Loucy (cell line): ENCODE results near the gene TBATA.

ENCODE experiments used
- H2AFZ ChIP-seq: fragments of 200-600 bp; sonication (generic); 2 replicates; pipeline ENCODE4 v1.6.0; 2016; ENCODE audit warnings: antibody characterized with exemption, mild to moderate bottlenecking, low read length, moderate library complexity
- H3F3A ChIP-seq: fragments of 200-600 bp; 2 replicates; pipeline ENCODE4 v1.6.0; 2016; ENCODE audit warnings: antibody characterized with exemption, low read depth, mild to moderate bottlenecking
- H3K27me3 ChIP-seq: fragments of 200-600 bp; sonication (generic); 2 replicates; pipeline ENCODE4 v1.6.1; 2014; ENCODE audit warnings: low read length, mild to moderate bottlenecking; ENCODE audit not compliant: insufficient read depth, poor library complexity, severe bottlenecking
- H3K36me3 ChIP-seq: fragments of 200-600 bp; sonication (generic); 2 replicates; pipeline ENCODE4 v1.6.1; 2016; ENCODE audit warnings: low read length; ENCODE audit not compliant: insufficient read depth
- H3K4me1 ChIP-seq: fragments of 200-600 bp; sonication (generic); 2 replicates; pipeline ENCODE4 v1.5.1; 2014; ENCODE audit warnings: low read length, mild to moderate bottlenecking; ENCODE audit not compliant: insufficient read depth, poor library complexity, severe bottlenecking
- H3K4me2 ChIP-seq: fragments of 200-600 bp; sonication (generic); 2 replicates; pipeline ENCODE4 v1.6.0; 2014; ENCODE audit warnings: antibody characterized with exemption, low read length, low read depth, mild to moderate bottlenecking; ENCODE audit not compliant: poor library complexity, severe bottlenecking
- H3K4me3 ChIP-seq: fragments of 200-600 bp; sonication (generic); 2 replicates; pipeline ENCODE4 v1.5.1; 2014; ENCODE audit warnings: low read length, mild to moderate bottlenecking, mixed read lengths; ENCODE audit not compliant: poor library complexity, severe bottlenecking
- H3K79me2 ChIP-seq: fragments of 200-600 bp; sonication (generic); 2 replicates; pipeline ENCODE4 v1.6.1; 2014; ENCODE audit warnings: low read length; ENCODE audit not compliant: insufficient read depth
- H3K9ac ChIP-seq: fragments of 200-600 bp; sonication (generic); 2 replicates; pipeline ENCODE4 v1.6.0; 2014; ENCODE audit warnings: mild to moderate bottlenecking, low read depth, low read length, moderate library complexity; ENCODE audit not compliant: poor library complexity, severe bottlenecking
- H3K9me2 ChIP-seq: fragments of 200-600 bp; sonication (generic); replicated peaks from 2 replicates; pipeline ENCODE4 v1.6.1; 2016; ENCODE audit warnings: low read depth, low read length, mixed read lengths
- H3K9me3 ChIP-seq: fragments of 200-600 bp; sonication (generic); 2 replicates; pipeline ENCODE4 v1.6.1; 2014; ENCODE audit warnings: mild to moderate bottlenecking, antibody characterized with exemption, low read length, low read depth; ENCODE audit not compliant: insufficient read depth
- H4K20me1 ChIP-seq: fragments of 200-600 bp; sonication (generic); 2 replicates; pipeline ENCODE4 v1.6.0; 2014; ENCODE audit warnings: antibody characterized with exemption, low read length, mild to moderate bottlenecking; ENCODE audit not compliant: insufficient read depth, poor library complexity, severe bottlenecking
- EZH2phosphoT487 ChIP-seq: fragments of 200-600 bp; IDR thresholded peaks from 2 replicates; pipeline ENCODE4 v1.6.1; 2018; ENCODE audit warnings: antibody characterized with exemption, mild to moderate bottlenecking, moderate library complexity, borderline replicate concordance
- TF ChIP-seq, protein P1 (sequence below): fragments of 200-600 bp; sonication (generic); conservative IDR thresholded peaks from 2 replicates; pipeline ENCODE4 v1.5.1; 2014; ENCODE audit warnings: mild to moderate bottlenecking, antibody characterized with exemption, low read length

TBATA gene

DNA sequence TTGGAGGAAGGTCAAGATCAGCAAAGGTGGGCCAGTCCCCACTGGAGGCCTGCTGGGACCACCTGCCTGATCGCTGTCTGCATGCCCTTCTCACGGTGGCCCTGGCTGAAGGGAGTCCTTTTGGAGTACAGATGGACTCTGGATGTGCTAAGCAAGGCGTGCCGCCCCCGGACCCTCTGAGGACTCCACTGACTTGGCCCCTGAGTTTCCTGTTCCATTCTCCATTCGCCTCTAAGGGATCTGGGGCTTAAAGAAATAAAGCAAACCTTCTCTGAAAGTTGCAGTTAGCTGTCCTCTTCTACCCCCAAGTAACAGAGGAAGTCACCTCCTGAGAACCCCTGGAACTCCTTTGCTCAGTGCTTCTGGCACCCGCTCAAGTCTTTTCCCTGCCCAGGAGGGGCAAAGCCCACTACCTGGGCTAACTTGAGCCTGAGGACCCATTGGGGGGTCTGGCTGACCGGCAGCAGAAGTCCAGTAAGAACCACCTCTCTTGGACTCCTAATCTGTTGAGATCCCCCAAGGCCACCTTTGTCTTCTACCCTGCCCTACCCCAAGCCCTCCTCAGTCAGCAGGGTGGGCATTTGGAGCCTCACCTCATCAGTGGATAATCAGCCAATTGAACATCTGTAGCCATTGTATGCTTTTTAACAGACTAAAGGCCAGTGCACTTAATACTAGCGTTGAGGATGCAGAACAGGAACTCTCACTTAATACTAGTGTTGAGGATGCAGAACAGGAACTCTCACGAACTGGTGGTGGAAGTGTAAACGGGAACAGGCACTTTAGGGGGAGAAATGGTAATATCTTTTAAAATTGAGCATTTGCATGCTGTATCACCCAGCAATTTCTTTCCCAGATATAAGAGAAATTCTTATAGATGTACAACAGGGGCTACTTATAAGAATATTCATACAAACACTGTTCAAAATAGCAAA, 2.2 kb downstream of the TBATA start:
- Histone ChIP-seq H3K4me2 (no peak overlapping the region), H3K4me1 (peaks cover 48% of the 10 kb centered on the region), H3K36me3 (no peaks in the 10 kb centered on the region), H3F3A (no peaks in the 10 kb centered on the region; the same call in 1 of the 2 replicates), H4K20me1 (no peaks in the 10 kb centered on the region), H3K9me3 (no peaks in the 10 kb centered on the region), H3K9me2 (no peaks in the 10 kb centered on the region), H3K9ac (no peak overlapping the region), H3K4me3 (no peak overlapping the region), H2AFZ (no peak overlapping the region), H3K27me3 (no peaks in the 10 kb centered on the region), H3K79me2 (no peaks in the 10 kb centered on the region)
- no peak for TF ChIP-seq EZH2phosphoT487

DNA sequence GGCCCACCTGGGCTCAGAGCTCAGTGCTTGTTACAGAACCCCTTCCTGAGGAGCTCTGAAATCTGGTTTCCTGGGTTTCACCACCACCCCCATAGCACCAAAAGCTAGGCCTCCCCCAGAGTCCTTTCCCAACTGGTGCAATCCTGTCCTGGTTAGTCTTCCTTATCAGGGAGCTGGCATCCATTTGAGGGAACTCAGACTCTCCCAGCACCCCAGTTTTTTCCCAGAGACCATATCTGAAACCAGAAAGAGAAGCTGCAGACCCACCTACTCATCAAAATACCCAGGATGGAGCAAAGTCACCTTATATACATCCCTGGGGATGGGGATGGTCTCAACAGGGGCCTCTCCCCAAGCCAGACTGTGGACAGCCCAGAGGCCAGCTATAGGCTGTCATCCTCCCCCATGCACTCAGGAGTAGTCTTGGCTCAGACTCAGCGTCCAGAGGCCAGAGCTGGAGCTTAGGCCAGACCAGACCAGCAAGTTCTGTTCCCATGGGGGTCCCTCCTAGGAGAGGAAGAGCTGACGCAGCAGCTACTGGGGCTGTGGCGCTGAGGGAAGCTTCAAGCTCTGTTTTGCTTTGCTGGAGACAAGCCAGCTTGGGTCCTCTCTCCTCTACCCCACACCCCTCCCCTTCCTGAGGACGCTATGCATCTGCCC, 3.0 kb downstream of the TBATA start:
- no peak overlapping the region for H3K9ac ChIP-seq
- H3F3A ChIP-seq, result no peaks in the 10 kb centered on the region
- no peak overlapping the region for H2AFZ ChIP-seq
- H3K9me2 ChIP-seq, result no peaks in the 10 kb centered on the region
- no peaks in the 10 kb centered on the region for H3K36me3 ChIP-seq
- H4K20me1 ChIP-seq, result no peaks in the 10 kb centered on the region
- H3K4me2 ChIP-seq, result no peak overlapping the region
- peaks cover 46% of the 10 kb centered on the region for H3K4me1 ChIP-seq
- H3K4me3 ChIP-seq, result no peak overlapping the region
- no peaks in the 10 kb centered on the region for H3K9me3 ChIP-seq
- no peaks in the 10 kb centered on the region for H3K79me2 ChIP-seq
- no peaks in the 10 kb centered on the region for H3K27me3 ChIP-seq
- TF ChIP-seq EZH2phosphoT487, result no peak
- TF ChIP-seq, protein P1, sequence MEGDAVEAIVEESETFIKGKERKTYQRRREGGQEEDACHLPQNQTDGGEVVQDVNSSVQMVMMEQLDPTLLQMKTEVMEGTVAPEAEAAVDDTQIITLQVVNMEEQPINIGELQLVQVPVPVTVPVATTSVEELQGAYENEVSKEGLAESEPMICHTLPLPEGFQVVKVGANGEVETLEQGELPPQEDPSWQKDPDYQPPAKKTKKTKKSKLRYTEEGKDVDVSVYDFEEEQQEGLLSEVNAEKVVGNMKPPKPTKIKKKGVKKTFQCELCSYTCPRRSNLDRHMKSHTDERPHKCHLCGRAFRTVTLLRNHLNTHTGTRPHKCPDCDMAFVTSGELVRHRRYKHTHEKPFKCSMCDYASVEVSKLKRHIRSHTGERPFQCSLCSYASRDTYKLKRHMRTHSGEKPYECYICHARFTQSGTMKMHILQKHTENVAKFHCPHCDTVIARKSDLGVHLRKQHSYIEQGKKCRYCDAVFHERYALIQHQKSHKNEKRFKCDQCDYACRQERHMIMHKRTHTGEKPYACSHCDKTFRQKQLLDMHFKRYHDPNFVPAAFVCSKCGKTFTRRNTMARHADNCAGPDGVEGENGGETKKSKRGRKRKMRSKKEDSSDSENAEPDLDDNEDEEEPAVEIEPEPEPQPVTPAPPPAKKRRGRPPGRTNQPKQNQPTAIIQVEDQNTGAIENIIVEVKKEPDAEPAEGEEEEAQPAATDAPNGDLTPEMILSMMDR, result no peak

DNA sequence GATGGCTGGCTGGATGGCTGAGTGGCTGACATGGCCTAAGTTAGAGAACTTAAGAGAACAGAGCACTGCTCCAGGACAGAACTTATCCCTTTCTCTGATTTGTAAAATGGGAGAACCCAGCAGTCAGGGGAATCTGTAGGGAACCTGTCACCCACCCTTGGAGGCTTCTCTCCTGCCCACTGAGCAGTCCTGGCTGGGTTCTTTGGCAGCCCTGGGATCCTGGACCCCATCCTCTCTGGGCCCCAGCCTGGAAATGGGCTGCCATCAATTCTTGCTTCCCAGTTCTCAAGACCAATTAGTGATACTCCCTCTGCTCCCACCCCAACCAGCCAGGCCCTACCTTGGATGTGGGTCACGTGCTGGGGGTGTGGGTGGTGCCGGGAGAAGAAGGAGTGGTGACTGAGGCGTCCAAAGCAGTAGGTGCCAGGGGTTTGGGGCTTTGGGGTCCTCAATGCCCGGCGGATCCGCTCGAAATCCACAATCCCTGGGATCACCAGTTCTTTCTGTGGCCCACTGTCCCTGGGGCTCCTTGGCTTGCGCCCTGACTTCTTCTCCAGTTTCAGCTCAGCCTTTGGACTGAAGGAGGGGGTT, 3.6 kb downstream of the TBATA start:
- H3K9me3 ChIP-seq, result no peaks in the 10 kb centered on the region
- H3K27me3 ChIP-seq, result no peaks in the 10 kb centered on the region
- no peaks in the 10 kb centered on the region for H3F3A ChIP-seq
- H3K9me2 ChIP-seq, result no peaks in the 10 kb centered on the region
- no peak overlapping the region for H3K9ac ChIP-seq
- H2AFZ ChIP-seq, result no peak overlapping the region
- no peak for TF ChIP-seq EZH2phosphoT487
- TF ChIP-seq, protein P1, result no peak
- no peaks in the 10 kb centered on the region for H4K20me1 ChIP-seq
- no peak overlapping the region for H3K4me3 ChIP-seq
- no peak overlapping the region for H3K4me2 ChIP-seq
- peaks cover 40% of the 10 kb centered on the region for H3K4me1 ChIP-seq
- no peaks in the 10 kb centered on the region for H3K36me3 ChIP-seq
- H3K79me2 ChIP-seq, result no peaks in the 10 kb centered on the region
